WTC11 (cell line): Measurements from ENCODE around the gene CENPU.

Experiments used
- CTCF ChIP-seq: fragments of 200-600 bp; IDR thresholded peaks from 2 replicates; pipeline ENCODE4 v1.8.0; 2022; ENCODE audit warnings: antibody characterized with exemption
- GABPB1 ChIP-seq: sonication (generic); formaldehyde crosslinking; IDR thresholded peaks from 2 replicates; pipeline ENCODE4 v1.8.1; 2023; ENCODE audit warnings: mild to moderate bottlenecking, missing genetic modification reagents

DNA sequence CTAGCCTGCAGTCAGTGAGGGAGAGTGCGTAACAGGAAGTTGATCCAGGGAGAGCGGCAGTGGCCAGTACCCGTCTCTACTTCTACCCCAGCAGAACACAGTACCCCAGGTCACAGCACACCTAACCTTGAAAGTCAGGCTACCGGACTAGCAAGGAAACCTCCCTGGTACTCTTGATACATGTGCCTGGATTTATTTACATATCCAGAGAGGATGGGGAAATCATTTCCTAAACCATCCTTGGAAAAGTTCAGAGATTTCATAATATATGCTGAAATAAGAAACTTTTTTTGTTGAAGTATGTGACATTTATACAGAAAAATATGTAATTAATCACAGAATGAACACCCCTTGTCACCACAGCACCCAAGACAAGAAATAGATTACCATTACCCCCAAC is 59.9 kb downstream of the CENPU start:
- no peak for TF ChIP-seq CTCF
- TF ChIP-seq GABPB1 (CRISPR knock-in tag) = no peak
